NCI-H1930 (cell line): ENCODE data around the gene GTF2IRD1.
"Not testable (repeated sequence)": the region's sequence is repeated elsewhere in the genome, so short reads cannot be mapped to it uniquely, and the experiment has no call there.

Experiments
- DNase-seq, 2 experiments: peaks; one replicate each; lab custom pipeline; 2025; lab: John Stamatoyannopoulos, UW

GTF2IRD1 gene

GRCh38 chr7:74493295-74493694, 39.6 kb downstream of the GTF2IRD1 start:
- no peak for DNase-seq

DNA sequence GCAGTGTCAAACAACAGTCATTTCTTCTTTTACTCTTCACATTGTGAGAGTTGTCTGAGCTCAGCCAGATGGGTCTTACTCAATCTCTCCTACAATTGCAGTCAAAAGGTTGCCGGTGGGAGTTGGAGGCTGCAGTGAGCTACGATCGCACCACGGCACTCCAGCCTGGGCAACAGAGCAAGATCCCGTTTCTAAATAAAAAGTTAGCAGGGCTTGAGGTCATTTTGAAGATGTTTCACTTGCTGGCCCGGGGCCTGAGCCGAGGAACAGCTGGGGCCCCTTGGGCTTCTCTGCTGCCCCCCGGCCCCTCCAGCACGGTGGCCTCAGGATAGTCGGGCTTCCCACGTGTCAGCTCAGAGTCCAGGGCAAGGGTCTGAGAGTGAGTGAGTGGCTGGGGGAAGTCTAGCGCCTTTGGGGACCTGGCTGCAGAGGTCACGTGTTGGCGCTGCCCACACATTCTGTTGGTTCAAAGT, 40.4 kb downstream of the GTF2IRD1 start:
- DNase-seq = no peak

DNA sequence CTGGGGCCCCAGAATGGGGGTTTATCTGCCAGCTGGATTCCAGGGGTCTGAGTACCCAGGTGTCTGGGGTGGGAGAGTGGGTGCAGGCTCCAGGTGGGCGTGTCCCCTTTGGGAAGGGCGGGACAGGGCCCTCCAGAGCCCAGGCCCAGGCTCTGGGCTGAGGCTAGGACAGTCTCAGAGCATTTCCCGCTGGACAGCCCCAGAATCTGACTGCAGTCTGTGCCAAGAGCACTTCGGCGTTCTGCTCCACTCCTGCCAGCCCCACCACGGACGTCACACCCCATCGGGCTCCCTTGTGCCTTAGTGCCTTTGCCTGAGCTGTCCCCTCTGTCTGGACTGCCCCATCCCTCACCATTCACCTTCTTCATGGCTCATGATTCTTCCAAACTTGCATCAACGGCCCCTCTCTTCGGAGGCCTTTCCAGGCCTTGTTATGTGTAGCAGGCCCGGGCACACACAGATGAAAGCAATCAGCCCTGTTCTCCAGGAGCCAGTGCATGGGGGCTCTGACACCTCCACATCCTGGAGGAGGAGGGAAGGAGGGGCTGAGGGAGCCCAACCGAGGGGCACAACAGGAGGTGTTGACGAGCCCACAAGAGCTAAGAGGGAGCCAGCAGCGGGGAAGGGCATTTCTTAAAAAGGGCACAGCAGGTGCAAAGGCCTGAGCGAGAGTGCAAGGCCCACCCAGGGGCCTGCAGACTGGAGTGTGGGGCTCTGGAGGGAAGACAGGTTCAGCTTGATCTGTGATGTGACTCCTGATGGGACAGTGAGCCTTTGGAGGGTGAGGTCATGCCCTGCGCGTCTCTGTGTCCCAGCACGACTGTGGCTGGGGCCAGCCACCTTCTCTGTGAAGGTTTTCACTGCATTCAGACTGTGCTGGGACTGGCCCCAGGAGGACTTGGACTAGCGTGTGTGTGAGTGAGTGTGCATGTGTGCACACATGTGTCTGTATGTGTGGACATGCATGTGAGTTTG, 41.7 kb downstream of the GTF2IRD1 start:
- no peak for DNase-seq

- DNase-seq = no peak
Observed at GRCh38 chr7:74496272-74496671, 42.6 kb downstream of the GTF2IRD1 start.

DNA sequence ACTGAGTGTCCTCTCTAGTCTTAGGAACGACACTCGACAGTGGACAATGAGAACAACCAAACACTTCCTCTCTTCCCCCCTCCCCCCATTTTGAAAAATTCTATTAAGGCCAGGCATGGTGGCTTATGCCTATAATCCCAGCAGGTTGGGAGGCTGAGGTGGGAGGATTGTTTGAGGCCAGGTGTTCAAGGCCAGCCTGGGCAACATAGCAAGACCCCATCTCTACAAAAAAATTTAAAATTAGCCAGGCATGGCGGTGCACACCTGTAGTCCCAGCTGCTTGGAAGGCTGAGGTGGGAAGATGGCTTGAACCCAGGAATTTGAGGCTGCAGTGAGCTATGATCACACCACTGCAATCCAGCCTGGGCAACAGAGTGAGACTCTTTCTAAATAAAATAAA, 43.1 kb downstream of the GTF2IRD1 start:
- not testable (repeated sequence) for DNase-seq

DNA sequence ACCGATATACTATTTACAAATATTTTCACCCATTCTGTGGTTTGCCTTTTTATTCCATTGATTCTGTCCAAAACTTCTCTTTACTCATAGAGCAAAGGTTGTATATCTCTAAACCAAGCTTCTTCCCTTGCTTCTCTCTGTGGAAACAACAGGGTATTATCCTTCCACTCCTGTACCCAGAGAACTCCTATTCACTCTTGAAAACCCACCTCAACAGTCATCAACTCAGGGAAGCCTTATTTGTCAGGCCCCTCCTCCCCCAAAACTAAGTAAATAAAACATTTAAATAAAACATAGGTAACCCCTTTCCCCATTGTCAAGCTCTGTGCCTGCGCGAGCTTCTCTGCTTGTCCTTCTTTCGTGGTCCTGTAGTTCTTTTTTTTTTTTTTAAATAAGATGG, 44.6 kb downstream of the GTF2IRD1 start:
- no peak for DNase-seq

GRCh38 chr7:74498996-74499834, 45.5 kb downstream of the GTF2IRD1 start:
- no peak for DNase-seq

GRCh38 chr7:74499835-74500388, 46.2 kb downstream of the GTF2IRD1 start:
- no peak for DNase-seq

- DNase-seq = no peak
Observed at GRCh38 chr7:74501298-74501697, 47.6 kb downstream of the GTF2IRD1 start.

DNA sequence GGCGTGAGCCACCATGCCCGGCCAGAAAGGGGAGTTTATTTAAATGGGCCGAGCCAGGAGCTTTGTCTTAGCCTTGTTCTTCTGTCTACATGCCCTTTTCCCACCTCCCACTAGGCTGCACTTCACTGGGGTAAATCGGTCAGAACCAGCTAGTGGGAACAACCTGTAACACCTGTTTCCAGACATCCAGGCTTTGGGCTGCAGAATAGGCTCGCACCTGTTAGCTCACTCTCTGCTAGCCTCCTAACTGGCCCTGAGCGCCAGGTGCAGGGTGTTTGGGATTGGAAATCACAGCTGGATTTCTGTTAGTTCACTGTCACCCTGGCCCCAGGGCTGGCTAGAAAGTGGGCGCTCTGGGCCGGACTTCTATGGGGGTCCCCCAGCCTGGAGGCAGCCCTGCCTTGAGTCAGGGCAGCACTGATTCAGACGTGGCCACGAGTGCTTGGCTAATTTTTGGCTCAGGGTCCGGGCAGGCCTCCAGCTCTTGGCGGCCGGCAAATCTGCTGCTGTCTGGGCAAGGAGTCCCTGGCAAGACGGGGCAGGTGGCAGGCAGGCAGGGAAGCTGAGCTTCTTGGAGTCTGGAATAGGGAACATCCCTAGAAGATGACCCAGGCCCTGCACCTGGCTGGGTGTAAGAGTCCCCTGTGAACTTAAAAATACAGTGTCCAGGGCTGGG, 48.6 kb downstream of the GTF2IRD1 start:
- DNase-seq = no peak

GRCh38 chr7:74503061-74503460, 49.4 kb downstream of the GTF2IRD1 start:
- no peak for DNase-seq

- no peak for DNase-seq
Observed at GRCh38 chr7:74503943-74504342, 50.2 kb downstream of the GTF2IRD1 start.

GRCh38 chr7:74505471-74506324, 52.0 kb downstream of the GTF2IRD1 start:
- DNase-seq = no peak

- DNase-seq = no peak
Observed at GRCh38 chr7:74506325-74506724, 52.6 kb downstream of the GTF2IRD1 start.

- no peak for DNase-seq
Observed at GRCh38 chr7:74507538-74508319, 54.0 kb downstream of the GTF2IRD1 start.

GRCh38 chr7:74509453-74509852, 55.7 kb downstream of the GTF2IRD1 start:
- not testable (repeated sequence) for DNase-seq

GRCh38 chr7:74511345-74511744, 57.6 kb downstream of the GTF2IRD1 start:
- DNase-seq = no peak

DNA sequence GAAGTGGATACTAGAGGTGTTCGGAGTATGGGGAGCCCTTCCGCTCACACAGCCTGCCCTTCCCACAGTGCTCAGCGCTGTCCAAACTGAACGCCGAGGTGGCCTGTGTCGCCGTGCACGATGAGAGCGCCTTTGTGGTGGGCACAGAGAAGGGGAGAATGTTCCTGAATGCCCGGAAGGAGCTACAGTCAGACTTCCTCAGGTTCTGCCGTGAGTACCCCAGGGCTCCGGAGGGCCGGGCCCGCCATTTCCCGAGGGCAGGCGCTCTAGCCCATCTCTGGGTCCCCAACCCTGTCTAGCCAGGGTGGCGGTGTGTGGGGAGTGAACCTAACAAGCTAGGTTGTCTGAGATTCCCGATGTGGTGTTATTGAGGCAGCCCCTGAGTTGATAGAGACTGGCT, 59.1 kb downstream of the GTF2IRD1 start:
- no peak for DNase-seq

DNA sequence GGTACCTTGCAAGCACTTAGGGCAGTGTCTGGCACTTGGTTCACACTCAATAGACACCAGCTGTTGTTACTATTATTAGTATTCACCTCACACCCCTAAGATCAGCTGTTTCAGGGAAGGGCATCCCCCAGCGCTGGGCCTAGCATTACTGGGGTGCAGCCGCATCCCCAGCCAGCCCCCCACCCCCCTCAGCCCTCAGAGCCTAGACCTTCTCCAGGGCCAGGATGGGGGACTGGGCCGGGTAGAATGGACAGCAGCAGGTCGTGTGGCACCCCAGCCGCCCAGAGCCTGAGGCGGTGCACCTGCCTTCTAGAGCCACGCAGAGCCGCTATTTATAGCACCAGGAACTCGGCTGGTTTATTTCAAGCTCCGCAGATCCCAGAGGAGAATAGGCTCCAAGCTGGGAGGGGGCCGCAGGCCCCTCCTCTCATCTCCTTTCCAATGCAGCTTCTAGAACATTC, 60.5 kb downstream of the GTF2IRD1 start:
- no peak for DNase-seq

GRCh38 chr7:74515276-74515675, 61.6 kb downstream of the GTF2IRD1 start:
- no peak for DNase-seq
